ENCODE data around the gene FBXO5. TPM values are rescaled to one million over a fixed set of nuclear protein-coding genes. Genes with fewer than 3 reads are reported as not detected.

Gene FBXO5
- total and polyA plus RNA-seq, 2 experiments from 2014 or later, result 11.2 to 15.5 TPM

GRCh38 chr6:153018355-153018754, 35.5 kb upstream of the FBXO5 start:
- H3K27ac ChIP-seq, result no peak overlapping the region
- H2AFZ ChIP-seq, result no peak overlapping the region
- H3K27me3 ChIP-seq (replicated peaks; ENCODE audit: insufficient read depth), result no peaks in the 10 kb centered on the region
- no peaks in the 10 kb centered on the region for H3K4me1 ChIP-seq (ENCODE audit: insufficient read depth)
- TF ChIP-seq EZH2 (IDR thresholded peaks at IDR 0.05; ENCODE audit: insufficient read depth, poor library complexity, severe bottlenecking), result no peak
- TF ChIP-seq EZH2phosphoT487 (IDR thresholded peaks at IDR 0.05; ENCODE audit: insufficient read depth, low read depth), result no peak
- no peak overlapping the region for H3K4me2 ChIP-seq (ENCODE audit: unreplicated experiment)
- no peak overlapping the region for H3K9ac ChIP-seq
- H4K20me1 ChIP-seq (ENCODE audit: insufficient read depth), result no peaks in the 10 kb centered on the region
- H3K79me2 ChIP-seq (ENCODE audit: insufficient read depth), result no peaks in the 10 kb centered on the region
- no peaks in the 10 kb centered on the region for H3K9me3 ChIP-seq (ENCODE audit: low read depth)
- no peak for DNase-seq
- H3F3A ChIP-seq (ENCODE audit: insufficient read depth), result no peaks in the 10 kb centered on the region
- 95 to 98% methylated on average over 3 of the region's 3 CpGs for WGBS, 2 experiments (ENCODE audit: low coverage in 1 of 2, low lambda C conversion rate in 2 of 2, missing lambda C conversion rate in 2 of 2)
- H3K36me3 ChIP-seq (ENCODE audit: low read depth), result no peaks in the 10 kb centered on the region
- H3K9me2 ChIP-seq (ENCODE audit: insufficient read depth), result no peaks in the 10 kb centered on the region
- no peak overlapping the region for H3K4me3 ChIP-seq
- in situ Hi-C loops (cut with MboI), result no loop called here

DNA sequence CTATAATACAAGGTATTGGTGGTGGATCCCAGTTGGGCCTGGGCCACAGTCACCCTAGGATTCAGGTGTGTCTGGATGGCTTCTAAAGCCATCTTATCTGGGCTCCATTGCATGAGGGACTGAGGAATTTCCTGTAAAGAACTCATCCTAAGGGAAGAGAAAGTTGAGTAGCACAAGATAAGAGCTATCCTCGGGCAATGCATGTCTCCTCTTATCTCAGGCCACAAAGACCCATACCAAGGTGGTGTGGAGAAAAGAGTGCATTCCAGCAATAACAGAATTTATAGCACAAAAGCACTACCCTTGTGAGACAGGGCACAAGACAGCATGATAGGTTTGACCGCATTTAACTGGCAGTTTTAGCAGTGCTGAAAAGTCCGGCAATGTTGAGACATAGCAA, 34.0 kb upstream of the FBXO5 start:
- Histone ChIP-seq H3K36me3 (ENCODE audit: low read depth) (no peaks in the 10 kb centered on the region), H3K27me3 (replicated peaks; ENCODE audit: insufficient read depth) (no peaks in the 10 kb centered on the region), H4K20me1 (ENCODE audit: insufficient read depth) (no peaks in the 10 kb centered on the region), H3F3A (ENCODE audit: insufficient read depth) (no peaks in the 10 kb centered on the region), H3K4me1 (ENCODE audit: insufficient read depth) (no peaks in the 10 kb centered on the region), H3K4me2 (ENCODE audit: unreplicated experiment) (no peak overlapping the region), H3K9ac (no peak overlapping the region), H2AFZ (no peak overlapping the region), H3K9me2 (ENCODE audit: insufficient read depth) (no peaks in the 10 kb centered on the region), H3K4me3 (no peak overlapping the region), H3K9me3 (ENCODE audit: low read depth) (no peaks in the 10 kb centered on the region), H3K79me2 (ENCODE audit: insufficient read depth) (no peaks in the 10 kb centered on the region), H3K27ac (no peak overlapping the region)
- DNase-seq, result no peak
- TF ChIP-seq EZH2phosphoT487 (IDR thresholded peaks at IDR 0.05; ENCODE audit: insufficient read depth, low read depth) (no peak), EZH2 (IDR thresholded peaks at IDR 0.05; ENCODE audit: insufficient read depth, poor library complexity, severe bottlenecking) (no peak)
- WGBS, 2 experiments (ENCODE audit: low coverage in 1 of 2, low lambda C conversion rate in 2 of 2, missing lambda C conversion rate in 2 of 2), result 95 to 100% methylated on average over 3 of the region's 3 CpGs
- in situ Hi-C loops (cut with MboI), result no loop called here

DNA sequence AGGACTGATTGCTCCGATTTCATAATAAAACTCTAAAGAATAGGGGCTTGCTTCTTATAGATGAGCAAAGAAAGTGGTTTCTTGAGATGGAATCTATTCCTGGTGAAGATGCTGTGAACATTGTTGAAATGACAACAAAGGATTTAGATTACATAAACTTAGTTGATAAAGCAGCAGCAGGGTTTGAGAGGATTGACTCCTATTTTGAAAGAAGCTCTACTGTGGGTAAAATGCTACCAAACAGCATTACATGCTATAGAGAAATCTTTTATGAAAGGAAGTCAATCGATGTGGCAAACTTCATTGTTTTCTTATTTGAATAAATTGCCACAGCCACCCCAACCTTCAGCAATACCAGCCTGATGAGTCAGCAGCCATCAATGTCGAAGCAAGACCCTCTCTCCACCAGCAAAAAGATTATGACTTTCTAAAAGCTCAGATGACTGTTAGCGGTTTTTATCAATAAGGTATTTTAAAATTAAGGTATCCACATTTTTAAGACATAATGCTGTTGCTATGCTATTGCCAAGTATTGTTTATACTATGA, 32.3 kb upstream of the FBXO5 start:
- H3K27me3 ChIP-seq (replicated peaks; ENCODE audit: insufficient read depth), result no peaks in the 10 kb centered on the region
- no peaks in the 10 kb centered on the region for H3K4me1 ChIP-seq (ENCODE audit: insufficient read depth)
- no peaks in the 10 kb centered on the region for H3F3A ChIP-seq (ENCODE audit: insufficient read depth)
- no peaks in the 10 kb centered on the region for H3K9me3 ChIP-seq (ENCODE audit: low read depth)
- no peaks in the 10 kb centered on the region for H3K9me2 ChIP-seq (ENCODE audit: insufficient read depth)
- WGBS, 2 experiments (ENCODE audit: low coverage in 1 of 2, low lambda C conversion rate in 2 of 2, missing lambda C conversion rate in 2 of 2), result 82 to 91% methylated on average over 4 of the region's 4 CpGs
- H3K27ac ChIP-seq, result no peak overlapping the region
- no peaks in the 10 kb centered on the region for H3K36me3 ChIP-seq (ENCODE audit: low read depth)
- no peak overlapping the region for H2AFZ ChIP-seq
- H3K79me2 ChIP-seq (ENCODE audit: insufficient read depth), result no peaks in the 10 kb centered on the region
- no peak for DNase-seq
- no peaks in the 10 kb centered on the region for H4K20me1 ChIP-seq (ENCODE audit: insufficient read depth)
- H3K4me3 ChIP-seq, result no peak overlapping the region
- in situ Hi-C loops (cut with MboI), result no loop called here
- H3K4me2 ChIP-seq (ENCODE audit: unreplicated experiment), result no peak overlapping the region
- TF ChIP-seq EZH2 (IDR thresholded peaks at IDR 0.05; ENCODE audit: insufficient read depth, poor library complexity, severe bottlenecking), result no peak
- no peak for TF ChIP-seq EZH2phosphoT487 (IDR thresholded peaks at IDR 0.05; ENCODE audit: insufficient read depth, low read depth)
- H3K9ac ChIP-seq, result no peak overlapping the region

DNA sequence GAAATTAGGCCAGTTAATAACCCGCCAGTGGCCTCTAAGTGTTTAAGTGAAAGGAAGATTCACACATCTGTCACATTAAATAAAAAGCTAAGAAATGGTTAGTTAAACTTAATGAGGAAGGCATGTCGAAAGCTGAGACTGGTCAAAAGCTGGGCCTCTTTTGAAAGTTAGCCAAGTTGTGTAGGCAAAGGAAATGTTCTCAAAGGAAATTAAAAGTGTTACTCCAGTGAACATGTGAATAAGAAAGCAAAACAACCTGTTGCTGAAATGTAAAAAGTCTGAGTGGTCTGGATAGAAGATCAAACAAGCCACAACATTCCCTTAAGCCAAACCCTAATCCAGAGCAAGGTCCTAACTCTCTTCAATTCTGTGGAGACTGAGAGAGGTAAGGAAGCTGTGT, 30.6 kb upstream of the FBXO5 start:
- H3F3A ChIP-seq (ENCODE audit: insufficient read depth), result no peaks in the 10 kb centered on the region
- H3K79me2 ChIP-seq (ENCODE audit: insufficient read depth), result no peaks in the 10 kb centered on the region
- in situ Hi-C loops (cut with MboI), result no loop called here
- H3K4me2 ChIP-seq (ENCODE audit: unreplicated experiment), result no peak overlapping the region
- no peak overlapping the region for H2AFZ ChIP-seq
- H3K36me3 ChIP-seq (ENCODE audit: low read depth), result no peaks in the 10 kb centered on the region
- H3K4me1 ChIP-seq (ENCODE audit: insufficient read depth), result no peaks in the 10 kb centered on the region
- no peak overlapping the region for H3K9ac ChIP-seq
- WGBS, 2 experiments (ENCODE audit: low coverage in 1 of 2, low lambda C conversion rate in 2 of 2, missing lambda C conversion rate in 2 of 2), result 52 to 54% methylated on average over 2 of the region's 2 CpGs
- no peak overlapping the region for H3K4me3 ChIP-seq
- no peak overlapping the region for H3K27ac ChIP-seq
- DNase-seq, result peak; percentile 24
- no peaks in the 10 kb centered on the region for H3K9me3 ChIP-seq (ENCODE audit: low read depth)
- TF ChIP-seq EZH2 (IDR thresholded peaks at IDR 0.05; ENCODE audit: insufficient read depth, poor library complexity, severe bottlenecking), result no peak
- no peak for TF ChIP-seq EZH2phosphoT487 (IDR thresholded peaks at IDR 0.05; ENCODE audit: insufficient read depth, low read depth)
- H3K9me2 ChIP-seq (ENCODE audit: insufficient read depth), result no peaks in the 10 kb centered on the region
- no peaks in the 10 kb centered on the region for H3K27me3 ChIP-seq (replicated peaks; ENCODE audit: insufficient read depth)
- no peaks in the 10 kb centered on the region for H4K20me1 ChIP-seq (ENCODE audit: insufficient read depth)

- in situ Hi-C loops (cut with MboI), result no loop called here
- 90% methylated on average over 6 of the region's 6 CpGs for WGBS, 2 experiments (ENCODE audit: low coverage in 1 of 2, low lambda C conversion rate in 2 of 2, missing lambda C conversion rate in 2 of 2)
- TF ChIP-seq EZH2phosphoT487 (IDR thresholded peaks at IDR 0.05; ENCODE audit: insufficient read depth, low read depth) (no peak), EZH2 (IDR thresholded peaks at IDR 0.05; ENCODE audit: insufficient read depth, poor library complexity, severe bottlenecking) (no peak)
Measured at GRCh38 chr6:153012856-153013255, 30.0 kb upstream of the FBXO5 start.

More at GRCh38 chr6:153012856-153013255, 30.0 kb upstream of the FBXO5 start:
- Histone ChIP-seq H3K9ac (no peak overlapping the region), H3K4me3 (no peak overlapping the region), H3K4me1 (ENCODE audit: insufficient read depth) (no peaks in the 10 kb centered on the region), H3K27me3 (replicated peaks; ENCODE audit: insufficient read depth) (no peaks in the 10 kb centered on the region), H2AFZ (no peak overlapping the region), H3K27ac (no peak overlapping the region), H4K20me1 (ENCODE audit: insufficient read depth) (no peaks in the 10 kb centered on the region), H3K36me3 (ENCODE audit: low read depth) (no peaks in the 10 kb centered on the region), H3K9me2 (ENCODE audit: insufficient read depth) (no peaks in the 10 kb centered on the region), H3K9me3 (ENCODE audit: low read depth) (no peaks in the 10 kb centered on the region), H3F3A (ENCODE audit: insufficient read depth) (no peaks in the 10 kb centered on the region), H3K79me2 (ENCODE audit: insufficient read depth) (no peaks in the 10 kb centered on the region), H3K4me2 (ENCODE audit: unreplicated experiment) (no peak overlapping the region)
- DNase-seq, result no peak

Data from GM23248 (cell line).